Panc1 (cell line): ENCODE results near the gene SLC12A3. TPM values are rescaled to one million over a fixed set of nuclear protein-coding genes. Genes with fewer than 3 reads are reported as not detected.

Source experiments
- ATAC-seq: fragments of 200-7000 bp; cut with Tn5 transposase; 2 replicates; pipeline ENCODE4 v1.9.1; 2020; ENCODE audit warnings: mild to moderate bottlenecking, moderate library complexity
- BruUV-seq: library from RNA; stranded (reverse); fragments of 400-500 nt; replicated peaks from 2 replicates; lab custom pipeline; 2021; lab: Mats Ljungman, UMichigan
- CTCF ChIA-PET: fragments of 300-600 bp; sonication (Branson Sonifier 250); formaldehyde crosslinking; loops from one replicate; lab custom pipeline; 2022; ENCODE audit warnings: antibody characterized with exemption; lab: Charles Lee
- POLR2A ChIA-PET: fragments of 300-600 bp; sonication (Branson Sonifier 250); formaldehyde crosslinking; loops from one replicate; lab custom pipeline; 2022; ENCODE audit warnings: antibody characterized with exemption; lab: Charles Lee
- DNase-seq: peaks from one replicate; pipeline ENCODE4 v3.0.0-alpha.2; 2010; ENCODE audit warnings: low read depth, low spot score
- H3K27ac ChIP-seq: 2 replicates; pipeline ENCODE4 v1.5.1; 2011; ENCODE audit warnings: mild to moderate bottlenecking, low read length, inconsistent platforms
- H3K27me3 ChIP-seq: fragments of 200-500 bp; sonication (Bioruptor generic); 2 replicates; pipeline ENCODE4 v1.6.0; 2014; ENCODE audit warnings: low read length, inconsistent platforms; ENCODE audit not compliant: control insufficient read depth, insufficient read depth
- H3K36me3 ChIP-seq: fragments of 200-500 bp; sonication (Bioruptor generic); 2 replicates; pipeline ENCODE4 v1.5.1; 2014; ENCODE audit warnings: inconsistent platforms, mild to moderate bottlenecking, low read length, moderate library complexity; ENCODE audit not compliant: control insufficient read depth, insufficient read depth
- H3K4me1 ChIP-seq: 2 replicates; pipeline ENCODE4 v1.5.1; 2011; ENCODE audit warnings: inconsistent platforms, mild to moderate bottlenecking, low read length, moderate library complexity; ENCODE audit not compliant: control insufficient read depth, insufficient read depth
- H3K4me3 ChIP-seq, 2 experiments: 2 replicates each; pipeline ENCODE4 v1.5.1; 2011 to 2012; ENCODE audit warnings: low read depth in 2 of 2, low read length in 2 of 2, mild to moderate bottlenecking in 2 of 2, inconsistent platforms in 1 of 2, moderate library complexity in 1 of 2
- H3K9me3 ChIP-seq: fragments of 200-500 bp; sonication (Bioruptor generic); 2 replicates; pipeline ENCODE4 v1.5.1; 2014; ENCODE audit warnings: low read depth, mild to moderate bottlenecking, inconsistent platforms, low read length, moderate library complexity; ENCODE audit not compliant: control insufficient read depth, insufficient read depth
- CTCF ChIP-seq: fragments of 450-650 bp; IDR thresholded peaks from 2 replicates; pipeline ENCODE4 v1.5.1; 2017; ENCODE audit warnings: mild to moderate bottlenecking
- POLR2AphosphoS5 ChIP-seq: IDR thresholded peaks from 2 replicates; pipeline ENCODE4 v1.6.1; 2012; ENCODE audit warnings: mild to moderate bottlenecking, low read depth, low read length, moderate library complexity
- SIN3A ChIP-seq: IDR thresholded peaks from 2 replicates; pipeline ENCODE4 v1.6.1; 2012; ENCODE audit warnings: low read depth, mild to moderate bottlenecking, low read length, moderate library complexity, borderline replicate concordance; ENCODE audit not compliant: insufficient read depth
- TCF7L2 ChIP-seq: IDR thresholded peaks from 2 replicates; pipeline ENCODE4 v1.6.1; 2011; ENCODE audit warnings: mild to moderate bottlenecking, low read depth, low read length, inconsistent platforms
- in situ Hi-C: cut with HindIII; loops from 2 replicates; pipeline ENCODE4 v1.10.0; 2016; ENCODE audit warnings: low sequenced_read_pairs, low pct_unique_long_range_greater_than_20kb
- intact Hi-C: fragments of 100-400 bp; cut with micrococcal nuclease; formaldehyde crosslinking; loops from one replicate; pipeline ENCODE4 v1.10.0; 2022; ENCODE audit not compliant: unreplicated experiment
- total RNA-seq: library from RNA; stranded (reverse); gene quantifications from one replicate; pipeline ENCODE4 v1.2.1, GENCODE V29; 2021; ENCODE audit not compliant: unreplicated experiment
- TF ChIP-seq, protein P1 (sequence below), 2 experiments: IDR thresholded peaks; 2 replicates each; pipeline ENCODE4 v1.6.1; 2011 to 2012; ENCODE audit warnings: low read depth in 2 of 2, control low read depth in 1 of 2, low read length in 1 of 2, mild to moderate bottlenecking in 1 of 2, moderate library complexity in 1 of 2; ENCODE audit not compliant: insufficient read depth in 1 of 2

Gene SLC12A3
- total RNA-seq, 1 experiment from 2014 or later = 0.15 TPM

DNA sequence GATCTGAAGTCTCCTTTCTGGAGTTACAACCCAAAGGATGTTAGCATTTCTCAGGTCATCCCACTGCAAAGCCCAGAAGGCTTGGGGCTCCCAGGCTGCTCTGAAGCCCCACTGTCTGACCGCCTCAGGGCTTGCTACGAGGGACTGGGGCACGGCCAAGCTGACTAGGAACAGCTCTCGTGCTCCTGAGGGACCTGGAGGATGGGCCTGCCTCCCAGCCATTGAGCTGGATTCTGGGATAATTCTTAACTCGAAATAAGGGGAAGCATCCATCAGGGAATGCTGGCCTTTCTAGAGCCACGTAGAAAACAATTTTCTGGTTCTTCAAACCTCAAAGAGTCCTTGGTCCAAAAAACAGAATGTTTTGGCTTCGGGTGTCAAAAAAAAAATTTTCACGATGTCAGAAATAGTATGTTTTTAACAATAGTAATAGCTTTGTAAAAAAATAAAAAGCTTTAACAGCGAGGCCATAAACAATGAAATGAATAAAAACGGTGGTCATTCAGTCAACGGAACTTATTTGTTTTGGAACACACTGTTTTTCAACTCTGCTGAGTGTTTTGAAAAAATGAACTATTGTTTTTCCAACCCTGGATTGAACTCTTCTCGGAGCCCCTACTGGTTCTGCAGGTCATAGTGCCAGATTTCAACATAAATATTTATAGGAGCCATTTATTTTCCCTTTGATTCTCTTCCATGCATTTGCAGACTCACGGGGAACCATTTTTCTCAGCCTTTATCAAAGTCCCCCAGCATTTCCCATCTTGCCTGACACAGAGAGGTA, 50.5 kb downstream of the SLC12A3 start:
- H3K27me3 ChIP-seq = no peaks in the 10 kb centered on the region
- no TSS peak for BruUV-seq
- no peak overlapping the region for H3K4me3 ChIP-seq
- ChIA-PET CTCF (no interaction called here), POLR2A (interaction anchor here (0.7 kb wide), 1 partner anchor 13 kb away, joined by 3 read pairs; no protein-coding TSS in a partner anchor)
- H3K36me3 ChIP-seq = no peaks in the 10 kb centered on the region
- DNase-seq (no peak), ATAC-seq (no peak)
- intact Hi-C loops = no loop called here
- no peaks in the 10 kb centered on the region for H3K4me1 ChIP-seq
- in situ Hi-C loops = no loop called here
- no peaks in the 10 kb centered on the region for H3K9me3 ChIP-seq
- TF ChIP-seq POLR2AphosphoS5 (no peak), TCF7L2 (no peak), CTCF (no peak), SIN3A (no peak)
- TF ChIP-seq, protein P1, sequence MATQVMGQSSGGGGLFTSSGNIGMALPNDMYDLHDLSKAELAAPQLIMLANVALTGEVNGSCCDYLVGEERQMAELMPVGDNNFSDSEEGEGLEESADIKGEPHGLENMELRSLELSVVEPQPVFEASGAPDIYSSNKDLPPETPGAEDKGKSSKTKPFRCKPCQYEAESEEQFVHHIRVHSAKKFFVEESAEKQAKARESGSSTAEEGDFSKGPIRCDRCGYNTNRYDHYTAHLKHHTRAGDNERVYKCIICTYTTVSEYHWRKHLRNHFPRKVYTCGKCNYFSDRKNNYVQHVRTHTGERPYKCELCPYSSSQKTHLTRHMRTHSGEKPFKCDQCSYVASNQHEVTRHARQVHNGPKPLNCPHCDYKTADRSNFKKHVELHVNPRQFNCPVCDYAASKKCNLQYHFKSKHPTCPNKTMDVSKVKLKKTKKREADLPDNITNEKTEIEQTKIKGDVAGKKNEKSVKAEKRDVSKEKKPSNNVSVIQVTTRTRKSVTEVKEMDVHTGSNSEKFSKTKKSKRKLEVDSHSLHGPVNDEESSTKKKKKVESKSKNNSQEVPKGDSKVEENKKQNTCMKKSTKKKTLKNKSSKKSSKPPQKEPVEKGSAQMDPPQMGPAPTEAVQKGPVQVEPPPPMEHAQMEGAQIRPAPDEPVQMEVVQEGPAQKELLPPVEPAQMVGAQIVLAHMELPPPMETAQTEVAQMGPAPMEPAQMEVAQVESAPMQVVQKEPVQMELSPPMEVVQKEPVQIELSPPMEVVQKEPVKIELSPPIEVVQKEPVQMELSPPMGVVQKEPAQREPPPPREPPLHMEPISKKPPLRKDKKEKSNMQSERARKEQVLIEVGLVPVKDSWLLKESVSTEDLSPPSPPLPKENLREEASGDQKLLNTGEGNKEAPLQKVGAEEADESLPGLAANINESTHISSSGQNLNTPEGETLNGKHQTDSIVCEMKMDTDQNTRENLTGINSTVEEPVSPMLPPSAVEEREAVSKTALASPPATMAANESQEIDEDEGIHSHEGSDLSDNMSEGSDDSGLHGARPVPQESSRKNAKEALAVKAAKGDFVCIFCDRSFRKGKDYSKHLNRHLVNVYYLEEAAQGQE (IDR thresholded peaks at IDR 0.05; ENCODE audit: insufficient read depth in 1 of 2, low read depth in 2 of 2, low read length in 1 of 2) = no peak
- H3K27ac ChIP-seq = no peak overlapping the region

DNA sequence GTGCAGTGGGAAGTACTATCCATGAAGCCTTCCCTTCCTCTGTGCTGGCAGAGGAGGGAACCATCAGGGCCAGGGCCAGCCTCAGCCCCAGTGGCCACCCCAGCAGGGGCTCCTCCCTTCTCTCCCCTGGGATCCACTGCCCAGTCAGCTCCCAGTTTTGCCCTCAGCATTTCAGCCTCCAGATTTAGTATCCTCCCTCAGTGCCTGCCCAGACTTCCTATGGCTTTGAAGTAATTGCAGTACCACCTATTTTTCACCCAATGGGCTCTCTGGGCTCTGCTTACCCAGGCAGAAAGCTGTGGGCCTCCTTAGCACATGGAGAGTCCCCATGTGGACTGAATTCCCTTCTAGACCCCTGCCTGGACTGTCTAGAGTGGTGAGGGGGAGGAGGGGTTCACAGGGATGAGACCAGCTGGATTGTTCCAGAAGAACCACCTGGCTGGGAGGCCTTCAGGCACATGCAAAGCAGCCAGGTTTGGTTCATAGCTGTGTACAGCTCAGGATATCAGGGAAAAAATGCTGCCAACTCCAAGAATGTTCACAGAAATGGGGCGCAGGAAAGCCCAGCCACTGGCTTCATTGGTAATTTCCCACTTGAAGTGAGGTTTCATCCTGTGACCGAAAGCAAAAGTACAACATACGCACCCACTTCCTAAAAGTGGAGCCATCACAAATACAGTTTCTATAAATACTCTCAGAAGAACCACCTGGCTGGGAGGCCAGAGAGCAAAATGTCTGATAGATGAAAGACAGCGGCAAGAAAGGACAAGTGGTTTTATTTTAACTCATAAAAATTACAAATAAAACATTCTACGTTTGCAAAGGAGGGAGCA, 51.8 kb downstream of the SLC12A3 start:
- in situ Hi-C loops (no loop called here), intact Hi-C loops (no loop called here)
- no peak overlapping the region for H3K27ac ChIP-seq
- H3K27me3 ChIP-seq = no peaks in the 10 kb centered on the region
- DNase-seq (no peak), ATAC-seq (no peak)
- no TSS peak for BruUV-seq
- no peaks in the 10 kb centered on the region for H3K9me3 ChIP-seq
- ChIA-PET POLR2A (no interaction called here), CTCF (no interaction called here)
- TF ChIP-seq CTCF (no peak), TCF7L2 (no peak), POLR2AphosphoS5 (no peak), SIN3A (no peak)
- TF ChIP-seq, protein P1 (IDR thresholded peaks at IDR 0.05; ENCODE audit: insufficient read depth in 1 of 2, low read depth in 2 of 2, low read length in 1 of 2) = no peak
- H3K36me3 ChIP-seq = no peaks in the 10 kb centered on the region
- no peak overlapping the region for H3K4me3 ChIP-seq
- H3K4me1 ChIP-seq = no peaks in the 10 kb centered on the region
